GM23248 (cell line): ENCODE results near the gene RCAN2. TPM values are rescaled to one million over a fixed set of nuclear protein-coding genes. Genes with fewer than 3 reads are reported as not detected.
A peak's percentile ranks its signal among the peaks of the same experiment; 100 is the strongest.

Experiments used
- DNase-seq: peaks from one replicate; pipeline ENCODE4 v3.0.0-alpha.2; 2015
- H2AFZ ChIP-seq: fragments of 200-600 bp; sonication (generic); 2 replicates; pipeline ENCODE4 v1.6.1; 2016; ENCODE audit warnings: antibody characterized with exemption
- H3F3A ChIP-seq: fragments of 200-600 bp; sonication (generic); 2 replicates; pipeline ENCODE4 v1.6.1; 2016; ENCODE audit warnings: mild to moderate bottlenecking, antibody characterized with exemption, mixed run types; ENCODE audit not compliant: insufficient read depth
- H3K27ac ChIP-seq: fragments of 200-600 bp; sonication (generic); 2 replicates; pipeline ENCODE4 v1.5.1; 2016; ENCODE audit warnings: mild to moderate bottlenecking
- H3K27me3 ChIP-seq: fragments of 200-600 bp; sonication (generic); replicated peaks from 2 replicates; pipeline ENCODE4 v1.6.1; 2016; ENCODE audit warnings: mild to moderate bottlenecking; ENCODE audit not compliant: insufficient read depth
- H3K36me3 ChIP-seq: fragments of 200-600 bp; sonication (generic); 2 replicates; pipeline ENCODE4 v1.6.1; 2016; ENCODE audit warnings: low read depth, mild to moderate bottlenecking
- H3K4me1 ChIP-seq: fragments of 200-600 bp; sonication (generic); 2 replicates; pipeline ENCODE4 v1.6.1; 2016; ENCODE audit warnings: mild to moderate bottlenecking; ENCODE audit not compliant: insufficient read depth
- H3K4me2 ChIP-seq: fragments of 200-600 bp; sonication (generic); one replicate; pipeline ENCODE4 v1.6.1; 2016; ENCODE audit warnings: mild to moderate bottlenecking; ENCODE audit not compliant: unreplicated experiment
- H3K4me3 ChIP-seq: fragments of 200-600 bp; sonication (generic); 2 replicates; pipeline ENCODE4 v1.5.1; 2016; ENCODE audit warnings: mild to moderate bottlenecking
- H3K79me2 ChIP-seq: fragments of 200-600 bp; sonication (generic); 2 replicates; pipeline ENCODE4 v1.6.1; 2016; ENCODE audit warnings: mild to moderate bottlenecking; ENCODE audit not compliant: insufficient read depth
- H3K9ac ChIP-seq: fragments of 200-600 bp; sonication (generic); 2 replicates; pipeline ENCODE4 v1.6.1; 2016; ENCODE audit warnings: mild to moderate bottlenecking
- H3K9me2 ChIP-seq: fragments of 200-600 bp; sonication (generic); 2 replicates; pipeline ENCODE4 v1.6.1; 2016; ENCODE audit warnings: mixed run types, mild to moderate bottlenecking, moderate library complexity; ENCODE audit not compliant: insufficient read depth
- H3K9me3 ChIP-seq: fragments of 200-600 bp; sonication (generic); one replicate; pipeline ENCODE4 v1.6.1; 2017; ENCODE audit warnings: low read depth
- H4K20me1 ChIP-seq: fragments of 200-600 bp; sonication (generic); 2 replicates; pipeline ENCODE4 v1.6.0; 2016; ENCODE audit not compliant: insufficient read depth
- EZH2 ChIP-seq: fragments of 200-600 bp; sonication (generic); IDR thresholded peaks from 2 replicates; pipeline ENCODE4 v1.6.1; 2018; ENCODE audit warnings: antibody characterized with exemption, mild to moderate bottlenecking; ENCODE audit not compliant: insufficient read depth, poor library complexity, severe bottlenecking
- EZH2phosphoT487 ChIP-seq: fragments of 200-600 bp; sonication (generic); IDR thresholded peaks from 2 replicates; pipeline ENCODE4 v1.6.1; 2018; ENCODE audit warnings: antibody characterized with exemption, moderate library complexity, mild to moderate bottlenecking, low read depth; ENCODE audit not compliant: insufficient read depth
- WGBS, 2 experiments: methylation state at CpG; one replicate each; pipeline ENCODE4 v1.1.6; 2015 to 2017; ENCODE audit warnings: low lambda C conversion rate in 2 of 2, low coverage in 1 of 2; ENCODE audit errors: missing lambda C conversion rate in 2 of 2; 5-methylcytosine and 5-hydroxymethylcytosine counted together
- in situ Hi-C: fragments of 300-500 bp; cut with MboI; formaldehyde crosslinking; loops from 2 replicates; pipeline ENCODE4 v1.15.0; 2020
- polyA plus RNA-seq: library from polyadenylated mRNA; unstranded; fragments of >200 nt; fragmentation: Nextera tagmentation; extraction: Ambion mirVana; gene quantifications from 2 replicates; pipeline ENCODE4 v1.2.1, GENCODE V29; 2016
- total RNA-seq: library from RNA; depleted of rRNA; stranded (reverse); fragments of >200 nt; shearing (Covaris generic); gene quantifications from 2 replicates; pipeline ENCODE4 v1.2.3, GENCODE V29; 2014

RCAN2 gene
- total and polyA plus RNA-seq, 2 experiments from 2014 or later = 6.5 to 8.8 TPM

DNA sequence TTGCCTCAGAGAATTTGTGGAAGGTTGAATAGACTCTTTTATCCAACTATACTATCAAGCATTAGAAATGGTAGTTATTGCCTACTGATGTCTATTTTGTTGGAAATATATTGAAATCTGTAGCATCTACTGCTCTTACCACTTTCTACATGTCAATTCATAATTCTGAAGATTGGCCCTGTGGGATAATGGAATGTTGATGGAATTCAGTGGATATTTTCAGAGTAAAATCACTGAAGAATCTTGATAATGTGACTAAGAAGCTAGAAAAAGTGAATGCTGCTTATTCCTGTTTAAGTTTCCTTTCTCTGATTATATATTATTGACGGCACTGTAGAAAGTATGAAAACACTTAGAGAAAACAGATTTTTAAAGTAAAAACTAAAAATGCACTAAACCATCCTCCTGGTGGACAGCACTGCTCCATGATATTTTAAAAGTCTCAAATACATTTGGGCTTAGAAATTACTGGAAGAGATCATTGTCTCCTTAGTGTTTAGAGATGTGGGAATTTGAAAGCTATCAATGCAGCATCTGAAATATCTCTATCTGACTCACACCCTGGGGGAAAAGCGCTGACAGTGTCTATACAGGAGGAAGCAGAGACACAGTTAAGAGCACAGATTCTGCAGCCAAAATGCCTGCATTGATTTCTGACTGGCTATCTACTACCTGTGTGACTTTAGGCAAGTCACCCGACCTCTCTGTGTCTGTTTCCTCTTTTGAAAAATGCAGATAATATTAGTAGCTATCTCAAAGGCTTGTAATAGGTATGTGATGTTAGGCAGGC, 37.9 kb upstream of the RCAN2 start:
- Histone ChIP-seq H3K4me1 (peaks cover 3% of the 10 kb centered on the region; the same call in 1 of the 2 replicates), H4K20me1 (no peaks in the 10 kb centered on the region), H3K4me2 (no peak overlapping the region), H3K9me3 (no peaks in the 10 kb centered on the region), H3F3A (no peaks in the 10 kb centered on the region), H3K27ac (no peak overlapping the region), H3K27me3 (no peaks in the 10 kb centered on the region), H3K9ac (no peak overlapping the region), H3K9me2 (no peaks in the 10 kb centered on the region), H2AFZ (no peak overlapping the region), H3K36me3 (no peaks in the 10 kb centered on the region), H3K79me2 (no peaks in the 10 kb centered on the region), H3K4me3 (no peak overlapping the region)
- 64 to 65% methylated on average over 3 of the region's 3 CpGs for WGBS, 2 experiments
- in situ Hi-C loops = no loop called here
- DNase-seq = peak; percentile 3
- TF ChIP-seq EZH2phosphoT487 = no peak
- TF ChIP-seq EZH2 = no peak

DNA sequence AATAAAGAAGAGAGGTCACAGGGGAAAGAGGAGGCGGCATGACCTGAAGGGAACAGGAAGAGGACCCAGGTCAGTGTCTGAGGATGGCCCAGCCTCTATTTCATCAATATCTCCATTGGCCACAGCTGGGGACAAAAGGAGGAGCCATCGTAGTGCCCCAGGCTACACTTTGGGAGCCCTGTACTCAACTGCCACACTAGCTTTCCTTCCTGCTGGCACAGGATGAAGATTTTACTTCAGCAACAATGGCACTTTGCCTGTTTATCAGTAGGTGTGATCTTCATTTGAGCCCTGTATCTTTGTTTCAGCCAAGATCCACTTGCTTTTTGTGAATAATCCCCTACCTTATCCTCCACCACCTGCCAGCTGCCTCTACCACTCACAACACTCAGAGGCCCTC, 35.4 kb upstream of the RCAN2 start:
- Histone ChIP-seq H3K4me1 (peaks cover 3% of the 10 kb centered on the region; the same call in 1 of the 2 replicates), H3K79me2 (no peaks in the 10 kb centered on the region), H3K27ac (no peak overlapping the region), H3K9me3 (no peaks in the 10 kb centered on the region), H4K20me1 (no peaks in the 10 kb centered on the region), H3K4me2 (no peak overlapping the region), H3K27me3 (no peaks in the 10 kb centered on the region), H2AFZ (no peak overlapping the region), H3K36me3 (no peaks in the 10 kb centered on the region), H3K9me2 (no peaks in the 10 kb centered on the region), H3F3A (no peaks in the 10 kb centered on the region), H3K4me3 (no peak overlapping the region), H3K9ac (no peak overlapping the region)
- TF ChIP-seq EZH2 = no peak
- TF ChIP-seq EZH2phosphoT487 = no peak
- 79 to 87% methylated on average over 2 of the region's 2 CpGs for WGBS, 2 experiments
- in situ Hi-C loops = no loop called here
- DNase-seq = no peak

DNA sequence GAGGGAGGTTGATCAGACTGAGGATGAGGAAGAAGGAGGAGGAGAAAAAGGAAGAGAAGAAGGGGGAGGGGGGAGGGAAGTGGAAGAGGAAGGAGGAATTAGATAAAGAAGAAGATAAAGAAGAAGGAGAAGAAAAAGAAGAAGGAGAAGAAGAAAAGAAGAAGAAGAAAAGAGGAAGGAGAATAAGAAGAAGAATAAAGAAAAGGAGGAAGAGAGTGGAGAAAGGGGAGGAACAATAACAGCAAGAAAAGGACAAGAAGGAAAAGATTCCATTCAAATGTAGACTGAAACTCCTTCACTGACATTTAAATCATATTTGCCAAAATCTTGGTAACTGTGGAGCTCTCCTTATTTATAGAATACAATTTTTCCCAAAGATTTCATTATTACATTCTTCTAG, 34.3 kb upstream of the RCAN2 start:
- Histone ChIP-seq H4K20me1 (no peaks in the 10 kb centered on the region), H3K4me1 (peaks cover 3% of the 10 kb centered on the region; the same call in 1 of the 2 replicates), H3K27ac (no peak overlapping the region), H3K27me3 (no peaks in the 10 kb centered on the region), H2AFZ (no peak overlapping the region), H3K79me2 (no peaks in the 10 kb centered on the region), H3K4me3 (no peak overlapping the region), H3K9me2 (no peaks in the 10 kb centered on the region), H3K36me3 (no peaks in the 10 kb centered on the region), H3K9ac (no peak overlapping the region), H3F3A (no peaks in the 10 kb centered on the region), H3K9me3 (no peaks in the 10 kb centered on the region), H3K4me2 (no peak overlapping the region)
- TF ChIP-seq EZH2 (no peak), EZH2phosphoT487 (no peak)
- DNase-seq = no peak
- in situ Hi-C loops = no loop called here

GRCh38 chr6:46521464-46521971, 30.3 kb upstream of the RCAN2 start:
- H3K9me2 ChIP-seq = no peaks in the 10 kb centered on the region
- TF ChIP-seq EZH2 (no peak), EZH2phosphoT487 (no peak)
- no peaks in the 10 kb centered on the region for H3K79me2 ChIP-seq
- no peaks in the 10 kb centered on the region for H3K9me3 ChIP-seq
- no peaks in the 10 kb centered on the region for H3K4me1 ChIP-seq
- H3K27me3 ChIP-seq = no peaks in the 10 kb centered on the region
- H3K4me2 ChIP-seq = no peak overlapping the region
- no peaks in the 10 kb centered on the region for H3K36me3 ChIP-seq
- no peak overlapping the region for H3K9ac ChIP-seq
- in situ Hi-C loops = no loop called here
- no peaks in the 10 kb centered on the region for H4K20me1 ChIP-seq
- no peaks in the 10 kb centered on the region for H3F3A ChIP-seq
- H2AFZ ChIP-seq = no peak overlapping the region
- no peak overlapping the region for H3K4me3 ChIP-seq
- no peak overlapping the region for H3K27ac ChIP-seq
- DNase-seq = peak; percentile 25
